ENCODE results near the gene PARVG.

The PARVG gene

DNA sequence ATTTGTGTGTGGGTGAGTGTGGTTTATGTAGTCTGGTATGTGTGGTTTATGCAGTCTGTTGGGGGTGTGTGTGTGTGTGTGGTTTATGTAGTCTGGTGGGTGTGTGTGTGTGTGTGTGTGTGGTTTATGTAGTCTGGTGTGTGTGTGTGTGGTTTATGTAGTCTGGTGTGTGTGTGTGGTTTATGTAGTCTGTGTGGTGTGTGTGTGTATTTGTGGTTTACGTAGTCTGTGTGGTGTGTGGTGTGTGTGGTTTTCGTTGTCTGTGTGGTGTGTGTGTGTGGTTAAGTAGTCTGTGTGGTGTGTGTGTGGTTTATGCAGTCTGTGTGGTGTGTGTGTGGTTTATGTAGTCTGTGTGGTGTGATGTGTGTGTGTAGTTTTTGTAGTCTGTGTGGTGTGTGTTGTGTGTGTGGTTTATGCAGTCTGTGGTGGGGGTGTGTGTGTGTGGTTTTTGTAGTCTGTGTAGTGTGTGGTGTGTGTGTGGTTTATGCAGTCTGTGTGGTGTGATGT, 26.2 kb upstream of the PARVG start:
- no peak for DNase-seq (ENCODE audit: low read depth in 1 of 2, low spot score in 1 of 2)

DNA sequence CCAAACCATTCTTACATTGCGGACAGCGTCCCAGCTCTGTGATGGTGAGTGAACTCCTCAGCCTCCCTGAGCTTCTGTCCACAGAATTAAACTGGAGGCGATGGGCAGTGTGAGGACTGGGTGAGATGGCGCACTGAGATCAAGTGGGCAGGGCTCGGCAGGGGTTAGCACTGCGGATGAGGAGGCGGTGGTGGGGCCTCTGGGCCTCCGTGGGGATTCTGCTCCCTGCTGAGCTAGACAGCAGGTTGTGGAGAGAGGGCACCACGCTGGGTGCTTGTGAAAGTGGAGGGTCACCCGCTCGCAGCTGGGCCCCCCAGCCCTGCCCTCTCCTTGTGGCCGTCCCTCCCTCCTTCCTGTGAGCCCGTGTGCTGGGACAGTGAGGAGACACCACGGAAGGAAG, 25.6 kb upstream of the PARVG start:
- DNase-seq (ENCODE audit: low read depth in 1 of 2, low spot score in 1 of 2) = no peak

GRCh38 chr22:44157916-44158618, 22.7 kb upstream of the PARVG start:
- DNase-seq (ENCODE audit: low read depth in 1 of 2, low spot score in 1 of 2) = no peak

DNA sequence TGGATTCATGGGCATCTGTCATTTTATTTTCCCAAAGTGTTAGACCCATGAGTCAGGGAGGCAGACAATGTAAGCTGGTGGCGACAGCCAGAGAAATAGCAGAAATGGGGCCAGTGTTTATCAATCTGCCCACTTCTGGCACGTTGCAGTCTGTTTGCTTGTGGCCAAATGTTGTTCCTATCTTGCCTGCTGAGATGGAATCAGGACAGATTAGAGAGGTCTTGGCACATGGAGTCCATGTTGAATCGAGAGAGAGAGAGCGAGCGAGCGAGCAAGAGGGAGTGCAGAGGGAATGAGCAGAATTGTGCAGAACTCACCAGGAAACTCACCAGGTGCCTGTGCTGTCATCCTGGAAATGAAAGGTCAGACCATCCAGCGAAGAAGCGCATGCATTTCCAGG, 21.9 kb upstream of the PARVG start:
- no peak for DNase-seq (ENCODE audit: low read depth in 1 of 2, low spot score in 1 of 2)

- no peak for DNase-seq (ENCODE audit: low read depth in 1 of 2, low spot score in 1 of 2)
Observed at GRCh38 chr22:44159221-44159620, 21.5 kb upstream of the PARVG start.

DNA sequence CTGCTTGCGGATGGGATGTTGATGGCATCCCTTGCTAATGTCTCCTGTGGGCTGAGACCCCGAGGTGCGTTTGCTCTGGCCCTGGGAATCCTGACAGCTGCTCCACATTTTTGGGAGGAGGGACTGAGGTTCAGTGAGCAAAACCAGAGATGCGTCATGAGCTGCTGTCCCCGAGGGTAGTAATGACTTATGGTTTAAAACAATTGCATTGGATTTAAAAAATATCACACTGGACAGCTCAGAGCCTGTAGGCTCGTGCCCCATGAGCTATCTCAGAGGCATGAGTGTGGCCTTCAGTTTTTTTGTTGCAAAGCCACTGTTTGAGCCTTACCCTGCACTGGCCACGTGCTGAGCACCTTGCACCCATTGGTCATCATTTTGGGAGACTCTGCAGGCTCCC, 20.9 kb upstream of the PARVG start:
- DNase-seq (ENCODE audit: low read depth in 1 of 2, low spot score in 1 of 2) = no peak

- no peak for DNase-seq (ENCODE audit: low read depth in 1 of 2, low spot score in 1 of 2)
Observed at GRCh38 chr22:44160421-44160820, 20.3 kb upstream of the PARVG start.

DNA sequence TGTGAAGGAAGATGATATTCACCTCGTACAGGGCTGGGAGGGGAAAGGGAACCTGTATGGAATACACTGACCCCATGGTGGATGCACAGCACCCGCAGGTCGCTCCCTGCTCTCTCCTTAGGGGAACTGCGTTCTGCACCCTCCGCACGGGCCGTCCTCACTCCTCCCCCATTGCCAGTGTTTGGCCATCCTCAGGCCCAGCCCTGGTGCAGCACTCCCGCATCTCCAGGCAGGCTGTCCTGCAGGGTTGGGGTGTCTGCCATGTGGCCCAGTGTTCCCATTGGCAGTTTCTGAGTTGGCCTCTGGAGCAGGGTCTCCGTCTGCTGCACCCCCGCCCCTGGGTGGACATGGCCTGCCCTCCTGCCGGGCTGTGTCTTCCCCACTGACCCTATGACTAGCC, 19.1 kb upstream of the PARVG start:
- DNase-seq (ENCODE audit: low read depth in 1 of 2, low spot score in 1 of 2) = no peak

GRCh38 chr22:44162960-44163359, 17.8 kb upstream of the PARVG start:
- DNase-seq (ENCODE audit: low read depth in 1 of 2, low spot score in 1 of 2) = no peak

GRCh38 chr22:44163536-44163935, 17.2 kb upstream of the PARVG start:
- no peak for DNase-seq (ENCODE audit: low read depth in 1 of 2, low spot score in 1 of 2)

- DNase-seq (ENCODE audit: low read depth in 1 of 2, low spot score in 1 of 2) = no peak
Observed at GRCh38 chr22:44164031-44164430, 16.7 kb upstream of the PARVG start.

DNA sequence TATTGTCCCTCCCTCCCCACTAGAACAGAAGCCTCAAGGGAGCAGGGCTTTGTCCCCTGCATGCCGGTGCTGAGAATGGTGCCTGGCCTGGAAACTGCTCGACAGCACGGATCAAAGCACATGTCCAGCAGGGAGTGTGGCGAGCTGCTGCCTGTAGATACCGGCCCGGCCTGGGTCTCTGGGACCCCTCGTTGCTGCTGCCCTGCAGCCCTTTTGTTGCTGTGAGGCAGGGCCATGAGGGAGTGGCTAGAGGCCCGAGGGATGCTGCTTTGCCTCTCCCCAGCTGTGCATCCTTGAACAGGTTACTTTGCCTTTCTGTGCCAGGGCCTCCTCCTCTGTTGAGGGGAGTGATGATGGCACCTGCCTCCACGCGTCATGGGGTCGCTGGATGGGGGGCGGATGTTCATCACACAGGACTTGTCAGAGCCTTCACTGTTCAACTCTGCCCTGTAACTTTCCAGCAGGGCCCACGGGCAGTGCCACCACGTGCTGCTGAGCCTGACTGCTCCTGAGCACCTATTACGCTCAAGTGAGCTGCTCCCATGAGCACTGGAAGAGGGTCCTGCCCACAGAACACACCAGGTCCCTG, 15.3 kb upstream of the PARVG start:
- no peak for DNase-seq (ENCODE audit: low read depth in 1 of 2, low spot score in 1 of 2)

DNA sequence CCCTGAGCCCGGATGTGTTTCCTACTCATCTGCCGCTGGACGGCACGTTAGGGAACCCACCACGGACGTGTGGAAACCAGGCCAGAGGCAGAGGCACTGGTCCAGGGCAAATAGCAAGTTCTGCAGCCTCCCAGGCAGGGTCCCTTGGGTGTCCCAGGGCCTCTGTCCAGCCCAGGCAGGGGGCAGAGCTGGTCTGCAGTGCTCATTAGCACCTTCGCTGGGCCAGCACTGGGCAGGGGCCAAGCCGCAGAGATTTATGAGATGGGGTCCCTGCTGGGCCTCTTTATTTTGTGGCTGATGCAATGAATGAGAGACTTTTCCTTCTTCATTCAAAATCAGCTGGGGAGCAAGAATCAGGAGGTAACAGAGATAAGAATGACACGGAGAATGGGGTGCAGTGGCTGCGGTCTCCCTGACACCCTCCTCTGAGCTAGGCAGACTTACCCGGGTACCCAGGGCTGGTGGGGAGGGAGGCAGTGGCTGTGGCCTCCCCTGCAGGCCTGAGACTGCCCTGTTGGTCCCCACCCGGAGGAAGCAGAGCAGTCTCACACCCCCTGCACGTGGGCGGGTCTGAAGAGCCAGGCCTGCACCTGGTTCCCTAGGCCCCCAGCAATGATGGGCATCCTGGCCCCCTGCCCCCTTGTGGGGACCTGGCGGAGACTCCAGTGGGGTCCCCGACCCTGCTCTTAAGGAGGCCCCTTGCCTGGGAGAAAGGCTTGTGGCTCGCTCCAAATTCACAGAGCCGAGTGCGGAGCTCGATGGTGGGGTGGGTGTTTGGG, 14.0 kb upstream of the PARVG start:
- DNase-seq (ENCODE audit: low read depth in 1 of 2, low spot score in 1 of 2) = no peak

- no peak for DNase-seq (ENCODE audit: low read depth in 1 of 2, low spot score in 1 of 2)
Observed at GRCh38 chr22:44167501-44167900, 13.2 kb upstream of the PARVG start.

- DNase-seq (ENCODE audit: low read depth in 1 of 2, low spot score in 1 of 2) = no peak
Observed at GRCh38 chr22:44168206-44168605, 12.5 kb upstream of the PARVG start.

- DNase-seq (ENCODE audit: low read depth in 1 of 2, low spot score in 1 of 2) = no peak
Observed at GRCh38 chr22:44170470-44170869, 10.3 kb upstream of the PARVG start.

DNA sequence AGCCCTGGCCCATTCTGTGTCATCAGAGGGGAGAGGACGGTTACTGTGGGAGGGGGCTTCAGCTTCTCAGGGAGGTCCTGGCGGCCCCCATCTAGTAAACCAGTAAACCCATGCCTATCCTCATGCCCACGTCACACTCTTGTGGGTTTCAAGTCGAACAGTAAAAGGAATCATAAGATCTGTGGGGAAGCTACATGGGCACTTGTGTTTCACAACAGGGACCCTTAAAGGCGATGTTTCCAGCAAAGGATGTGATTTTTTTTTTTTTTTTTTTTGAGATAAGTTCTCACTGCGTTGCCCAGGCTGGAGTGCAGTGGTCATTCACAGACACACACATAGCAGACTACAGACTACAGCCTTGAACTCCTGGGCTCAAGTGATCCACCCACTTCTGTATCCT, 9.2 kb upstream of the PARVG start:
- DNase-seq (ENCODE audit: low read depth in 1 of 2, low spot score in 1 of 2) = no peak

- no peak for DNase-seq (ENCODE audit: low read depth in 1 of 2, low spot score in 1 of 2)
Observed at GRCh38 chr22:44172370-44173108, 8.2 kb upstream of the PARVG start.

DNA sequence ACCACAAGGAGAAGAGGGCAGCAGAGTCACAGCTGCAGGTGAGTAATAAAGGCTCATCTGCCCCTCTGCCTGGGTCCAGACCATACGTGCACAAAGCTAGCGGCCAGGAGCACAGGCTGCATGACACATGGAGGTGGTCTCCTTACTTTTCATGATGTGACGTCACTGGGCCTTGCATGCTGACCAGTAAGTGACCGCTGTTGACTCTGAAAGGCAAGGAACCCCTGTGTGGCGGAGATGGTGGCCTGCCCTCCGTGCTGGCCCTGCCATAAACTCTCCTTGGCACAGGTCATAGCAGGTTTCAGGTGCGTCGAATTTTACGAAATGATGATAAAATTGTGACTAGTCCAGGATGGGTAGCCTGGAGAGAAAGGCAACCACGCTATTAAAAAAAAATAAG, 7.6 kb upstream of the PARVG start:
- DNase-seq (ENCODE audit: low read depth in 1 of 2, low spot score in 1 of 2) = no peak

- no peak for DNase-seq (ENCODE audit: low read depth in 1 of 2, low spot score in 1 of 2)
Observed at GRCh38 chr22:44175676-44176075, 5.0 kb upstream of the PARVG start.

DNA sequence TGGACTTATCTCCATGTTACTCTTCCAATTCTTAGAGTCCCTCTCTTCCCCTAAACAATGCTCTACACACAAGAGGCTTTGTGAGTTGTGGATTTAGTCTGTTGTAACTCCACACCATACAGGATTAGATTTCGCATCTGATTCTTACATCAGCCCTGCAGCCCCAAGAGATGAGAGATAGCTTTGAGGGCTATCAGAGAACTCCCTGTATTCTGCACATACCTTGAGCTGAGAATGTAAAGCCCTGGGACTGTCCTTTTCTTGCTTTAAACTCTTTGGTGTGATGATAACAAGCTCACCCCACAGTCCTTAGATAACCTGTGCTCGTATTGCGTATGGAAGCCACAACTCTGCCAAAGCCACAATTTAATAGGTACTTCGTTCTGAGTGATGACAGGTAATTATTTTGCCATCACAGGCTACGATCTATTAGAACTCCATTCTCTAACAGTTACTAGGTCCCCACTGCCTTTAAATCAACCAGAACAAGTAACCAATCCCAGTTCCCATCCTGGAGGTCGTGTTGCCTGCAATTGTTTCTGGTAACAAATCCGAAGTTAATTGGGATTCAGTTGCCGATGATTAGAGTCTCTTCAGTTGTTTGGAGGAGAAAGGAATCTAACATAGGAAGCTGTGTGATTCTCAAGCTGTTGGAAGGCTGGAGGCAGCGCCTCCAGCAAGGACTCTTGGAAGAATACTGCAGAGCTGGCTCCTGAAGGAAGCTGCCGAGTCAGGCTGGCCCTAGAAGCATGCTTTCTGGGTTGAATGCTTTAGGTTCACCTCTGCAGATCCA, 1.3 kb upstream of the PARVG start:
- no peak for DNase-seq (ENCODE audit: low read depth in 1 of 2, low spot score in 1 of 2)
